Lower lobe of right lung (tissue), 2 donors: ENCODE results near the gene LIX1. TPM values are rescaled to one million over a fixed set of nuclear protein-coding genes. Genes with fewer than 3 reads are reported as not detected.

Experiments used
- ATAC-seq, 2 donors: fragments of 200-7000 bp; cut with Tn5 transposase; one replicate each; pipeline ENCODE4 v1.9.1; 2020 to 2022; ENCODE audit warnings: mild to moderate bottlenecking in 2 of 2, moderate library complexity in 2 of 2
- DNase-seq: peaks from one replicate; pipeline ENCODE4 v3.0.0-alpha.2; 2020
- H3K27ac ChIP-seq: fragments of 200-600 bp; one replicate; pipeline ENCODE4 v1.8.0; 2022
- H3K27me3 ChIP-seq: fragments of 200-600 bp; one replicate; pipeline ENCODE4 v1.8.0; 2022; ENCODE audit warnings: low read depth
- H3K36me3 ChIP-seq: fragments of 200-600 bp; one replicate; pipeline ENCODE4 v1.8.0; 2022; ENCODE audit warnings: mild to moderate bottlenecking
- H3K4me1 ChIP-seq: fragments of 200-600 bp; one replicate; pipeline ENCODE4 v1.8.0; 2022
- H3K4me3 ChIP-seq: fragments of 200-600 bp; one replicate; pipeline ENCODE4 v1.8.0; 2022; ENCODE audit warnings: mild to moderate bottlenecking
- H3K9me3 ChIP-seq: fragments of 200-600 bp; one replicate; pipeline ENCODE4 v1.8.0; 2022
- intact Hi-C: fragments of 100-400 bp; cut with DNase I; formaldehyde crosslinking; loops from one replicate; pipeline ENCODE4 v1.11.0; 2022
- total RNA-seq: library from RNA; stranded (reverse); fragmentation: NEBNext Ultra II Directional; extraction: Animal tissue kit (Norgen Biotek cat#: 25700); gene quantifications from one replicate; pipeline ENCODE4 v1.2.1, GENCODE V29; 2021
- TF ChIP-seq, protein P1 (sequence below): fragments of 200-600 bp; IDR thresholded peaks from one replicate; pipeline ENCODE4 v1.8.0; 2022; ENCODE audit warnings: antibody characterized with exemption, mild to moderate bottlenecking
- donor health status: DM: no; HTN: yes; CAD: no; lungs with severe emphysema.

Gene LIX1
- total RNA-seq, 1 donor from 2014 or later, result not detected

DNA sequence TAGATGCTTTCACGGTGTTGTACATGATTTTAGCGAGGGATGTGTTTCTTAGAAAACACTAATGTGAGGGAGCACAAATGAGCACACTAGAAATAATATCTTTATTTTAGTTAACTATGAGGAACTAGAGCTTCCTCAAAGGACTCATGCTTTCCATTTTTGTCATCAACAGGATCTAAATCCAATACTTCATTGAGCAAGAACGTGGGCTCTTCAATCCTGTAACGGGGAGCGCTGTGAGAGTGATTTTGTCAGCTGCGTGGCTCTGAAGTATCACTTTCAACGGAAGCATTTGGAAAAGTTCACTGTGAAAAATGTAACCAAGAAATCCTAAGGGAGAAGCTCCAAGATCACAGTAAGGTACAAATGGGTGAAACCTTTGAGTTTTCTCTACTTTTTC, 93.2 kb downstream of the LIX1 start:
- Histone ChIP-seq H3K9me3 (no peaks in the 10 kb centered on the region), H3K4me3 (no peak overlapping the region), H3K4me1 (no peaks in the 10 kb centered on the region), H3K27ac (no peak overlapping the region), H3K27me3 (no peaks in the 10 kb centered on the region), H3K36me3 (no peaks in the 10 kb centered on the region)
- intact Hi-C loops, result no loop called here
- ATAC-seq (no peak), DNase-seq (no peak)
- TF ChIP-seq, protein P1, sequence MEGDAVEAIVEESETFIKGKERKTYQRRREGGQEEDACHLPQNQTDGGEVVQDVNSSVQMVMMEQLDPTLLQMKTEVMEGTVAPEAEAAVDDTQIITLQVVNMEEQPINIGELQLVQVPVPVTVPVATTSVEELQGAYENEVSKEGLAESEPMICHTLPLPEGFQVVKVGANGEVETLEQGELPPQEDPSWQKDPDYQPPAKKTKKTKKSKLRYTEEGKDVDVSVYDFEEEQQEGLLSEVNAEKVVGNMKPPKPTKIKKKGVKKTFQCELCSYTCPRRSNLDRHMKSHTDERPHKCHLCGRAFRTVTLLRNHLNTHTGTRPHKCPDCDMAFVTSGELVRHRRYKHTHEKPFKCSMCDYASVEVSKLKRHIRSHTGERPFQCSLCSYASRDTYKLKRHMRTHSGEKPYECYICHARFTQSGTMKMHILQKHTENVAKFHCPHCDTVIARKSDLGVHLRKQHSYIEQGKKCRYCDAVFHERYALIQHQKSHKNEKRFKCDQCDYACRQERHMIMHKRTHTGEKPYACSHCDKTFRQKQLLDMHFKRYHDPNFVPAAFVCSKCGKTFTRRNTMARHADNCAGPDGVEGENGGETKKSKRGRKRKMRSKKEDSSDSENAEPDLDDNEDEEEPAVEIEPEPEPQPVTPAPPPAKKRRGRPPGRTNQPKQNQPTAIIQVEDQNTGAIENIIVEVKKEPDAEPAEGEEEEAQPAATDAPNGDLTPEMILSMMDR, result no peak

- TF ChIP-seq, protein P1, result no peak
- H3K9me3 ChIP-seq, result no peaks in the 10 kb centered on the region
- H3K27ac ChIP-seq, result no peak overlapping the region
- ATAC-seq (no peak), DNase-seq (no peak)
- H3K27me3 ChIP-seq, result no peaks in the 10 kb centered on the region
- intact Hi-C loops, result no loop called here
- no peaks in the 10 kb centered on the region for H3K4me1 ChIP-seq
- H3K36me3 ChIP-seq, result no peaks in the 10 kb centered on the region
- H3K4me3 ChIP-seq, result no peak overlapping the region
Measured at GRCh38 chr5:97047076-97047475, 95.3 kb downstream of the LIX1 start.

DNA sequence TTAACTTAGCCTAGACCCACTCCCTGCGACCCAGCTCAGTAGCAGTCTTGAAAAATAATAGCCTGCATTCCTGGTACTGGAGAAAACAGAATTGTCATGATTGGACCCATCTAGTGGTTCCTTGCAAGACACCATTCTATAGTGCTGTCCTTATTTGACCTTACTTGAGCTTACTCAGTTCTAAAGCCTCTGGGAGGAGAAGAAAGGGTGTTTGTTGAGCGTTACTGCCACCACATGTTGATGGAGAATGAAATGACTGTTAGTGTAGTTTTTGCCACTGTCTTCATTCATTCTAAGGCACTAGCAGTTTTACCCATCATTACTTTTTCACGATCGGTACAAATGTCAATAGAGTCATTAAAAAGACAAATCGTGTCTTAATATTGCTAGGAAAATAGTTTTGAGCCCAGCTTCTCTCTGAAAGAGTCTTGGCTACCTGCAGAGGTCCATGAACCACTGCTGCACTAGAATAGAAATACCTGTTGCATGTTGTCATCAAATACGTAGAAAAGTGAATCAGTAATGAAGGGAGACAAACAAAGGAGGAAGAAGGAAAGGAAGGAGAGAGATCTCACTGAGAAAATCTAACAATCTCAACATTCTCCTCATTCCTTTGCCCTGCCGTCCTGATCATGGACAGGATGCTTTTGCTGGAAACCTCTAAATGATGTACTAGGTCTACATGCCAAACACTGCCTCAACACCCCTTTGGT, 96.0 kb downstream of the LIX1 start:
- Histone ChIP-seq H3K9me3 (no peaks in the 10 kb centered on the region), H3K4me1 (no peaks in the 10 kb centered on the region), H3K36me3 (no peaks in the 10 kb centered on the region), H3K27me3 (no peaks in the 10 kb centered on the region), H3K4me3 (no peak overlapping the region), H3K27ac (no peak overlapping the region)
- no peak for DNase-seq
- TF ChIP-seq, protein P1, result no peak
- no peak for ATAC-seq
- intact Hi-C loops, result no loop called here

DNA sequence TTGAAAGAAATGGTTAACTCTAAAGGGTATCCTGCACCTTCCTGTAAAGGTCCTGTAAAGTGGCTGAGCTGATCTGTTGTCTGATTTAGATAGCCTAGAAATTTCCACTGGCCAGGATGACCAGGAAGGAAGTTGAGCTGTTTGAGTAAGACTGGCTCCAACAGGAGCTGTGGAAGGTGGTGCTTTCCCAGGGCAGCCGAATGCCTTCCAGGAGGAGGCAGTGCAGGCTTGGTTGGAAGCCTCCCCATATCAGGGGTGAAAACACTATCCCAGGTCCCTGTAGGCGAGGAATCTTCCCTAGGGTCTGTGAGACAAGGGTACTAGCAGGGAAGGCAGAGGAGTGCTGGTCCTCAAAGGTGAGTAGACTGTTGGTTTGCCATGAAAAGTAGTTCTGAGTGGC, 98.4 kb downstream of the LIX1 start:
- intact Hi-C loops, result no loop called here
- Histone ChIP-seq H3K4me3 (no peak overlapping the region), H3K27ac (no peak overlapping the region), H3K4me1 (no peaks in the 10 kb centered on the region), H3K27me3 (no peaks in the 10 kb centered on the region), H3K36me3 (no peaks in the 10 kb centered on the region), H3K9me3 (no peaks in the 10 kb centered on the region)
- TF ChIP-seq, protein P1, result peak; percentile 25
- ATAC-seq, result peak; percentile 41 to 60
- no peak for DNase-seq

DNA sequence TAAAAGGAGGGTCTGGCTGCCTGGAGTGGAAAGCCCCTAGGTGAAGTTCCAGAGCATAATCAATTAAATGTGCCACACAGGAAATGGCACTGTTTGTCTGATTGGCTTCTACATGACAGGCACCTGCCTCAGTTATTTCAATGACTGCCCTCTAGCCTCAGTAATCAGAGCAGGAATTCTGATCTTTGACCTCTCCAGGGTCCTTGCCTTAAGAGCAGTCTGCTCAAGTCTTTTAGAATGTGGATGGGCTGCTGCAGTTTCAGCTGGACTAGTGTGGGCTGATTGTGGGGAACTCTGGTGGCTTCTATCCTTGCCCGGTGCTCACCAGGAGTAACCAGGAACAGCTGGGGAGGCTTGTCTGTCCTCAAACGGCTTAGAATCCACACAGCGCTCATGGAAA, 98.9 kb downstream of the LIX1 start:
- intact Hi-C loops, result no loop called here
- ATAC-seq (peak; percentile 22 to 44), DNase-seq (no peak)
- TF ChIP-seq, protein P1, result no peak
- Histone ChIP-seq H3K36me3 (no peaks in the 10 kb centered on the region), H3K4me3 (no peak overlapping the region), H3K27ac (peak overlapping the region; percentile 38), H3K4me1 (no peaks in the 10 kb centered on the region), H3K27me3 (no peaks in the 10 kb centered on the region), H3K9me3 (no peaks in the 10 kb centered on the region)
